GM18517 (cell line): ENCODE data around the gene SLCO4C1.

Experiments
- ATAC-seq: cut with Tn5 transposase; IDR thresholded peaks from one replicate; pipeline ENCODE4 v1.9.1; 2021; ENCODE audit warnings: mild to moderate bottlenecking, moderate library complexity; ENCODE audit not compliant: unreplicated experiment

The SLCO4C1 gene

DNA sequence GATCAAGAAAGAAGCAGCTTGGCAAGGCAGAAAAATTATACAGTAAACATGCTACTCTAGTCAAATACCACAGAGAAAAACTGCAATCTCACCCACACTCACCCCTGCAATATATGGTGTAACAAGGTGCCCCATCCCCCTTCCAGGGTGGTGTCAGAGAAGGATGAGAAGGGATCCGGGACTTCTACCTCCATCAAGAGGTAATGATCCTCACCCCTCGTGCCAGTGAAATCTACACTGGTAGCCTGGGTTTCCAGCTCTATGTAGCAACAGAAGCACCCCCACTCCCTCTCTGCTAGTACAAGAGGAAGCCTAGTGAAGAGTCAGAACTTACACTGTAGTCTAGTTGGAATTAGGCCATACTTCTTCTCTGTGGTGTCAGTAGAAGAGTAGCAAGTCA is 18.9 kb downstream of the SLCO4C1 start:
- ATAC-seq, result no peak

- no peak for ATAC-seq
These were observed 24.3 kb downstream of the SLCO4C1 start for GRCh38 chr5:102271759-102272158.

- no peak for ATAC-seq
These were observed 26.0 kb downstream of the SLCO4C1 start for GRCh38 chr5:102270036-102270435.

DNA sequence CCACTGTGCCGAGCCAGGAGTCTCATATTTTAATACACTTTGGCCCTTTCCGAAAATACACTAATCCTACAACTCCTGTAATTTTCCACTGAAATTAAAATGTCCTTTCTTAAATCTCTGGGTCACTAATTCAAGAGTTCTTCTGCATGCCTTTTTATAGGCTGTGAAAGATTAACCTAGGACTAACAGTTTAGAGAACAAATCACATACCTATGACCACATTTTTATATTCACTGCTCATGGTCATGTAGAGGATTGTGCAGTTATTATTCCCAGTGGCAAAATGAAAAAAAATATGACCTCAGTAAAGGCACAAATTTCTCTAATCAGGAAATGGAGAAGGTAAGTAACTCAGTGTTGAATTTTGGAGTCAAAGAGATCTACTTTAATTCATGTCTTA is 33.4 kb downstream of the SLCO4C1 start:
- ATAC-seq, result no peak

GRCh38 chr5:102249381-102249780 is 46.7 kb downstream of the SLCO4C1 start:
- no peak for ATAC-seq

GRCh38 chr5:102243213-102243612 is 52.9 kb downstream of the SLCO4C1 start:
- no peak for ATAC-seq

- ATAC-seq, result no peak
These were observed 54.2 kb downstream of the SLCO4C1 start for GRCh38 chr5:102241809-102242421.

- ATAC-seq, result peak; percentile 98
These were observed 64.1 kb downstream of the SLCO4C1 start for GRCh38 chr5:102231693-102232619.

GRCh38 chr5:102229685-102230084 is 66.4 kb downstream of the SLCO4C1 start:
- ATAC-seq, result no peak

GRCh38 chr5:102226321-102226720 is 69.8 kb downstream of the SLCO4C1 start:
- ATAC-seq, result no peak

GRCh38 chr5:102223542-102224477 is 72.3 kb downstream of the SLCO4C1 start:
- peak; percentile 74 for ATAC-seq

DNA sequence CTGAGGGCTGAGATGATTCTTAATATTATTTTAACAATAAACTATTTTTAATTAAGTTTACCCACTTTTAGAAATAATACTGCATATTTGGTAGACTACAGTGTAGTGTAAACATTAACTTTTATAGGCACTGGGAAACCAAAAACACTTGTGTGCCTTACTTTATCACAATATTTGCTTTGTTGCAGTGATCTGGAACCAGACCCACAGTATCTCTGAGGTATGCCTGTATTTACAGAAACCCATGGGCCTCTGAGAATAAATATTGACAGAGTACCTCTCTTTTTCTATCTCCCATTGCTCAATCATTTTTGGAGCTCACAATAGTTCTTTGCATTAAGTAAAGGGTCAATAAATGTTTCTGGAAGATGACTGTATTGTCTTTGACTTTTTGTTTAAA is 73.3 kb downstream of the SLCO4C1 start:
- no peak for ATAC-seq

GRCh38 chr5:102221949-102222348 is 74.1 kb downstream of the SLCO4C1 start:
- no peak for ATAC-seq

DNA sequence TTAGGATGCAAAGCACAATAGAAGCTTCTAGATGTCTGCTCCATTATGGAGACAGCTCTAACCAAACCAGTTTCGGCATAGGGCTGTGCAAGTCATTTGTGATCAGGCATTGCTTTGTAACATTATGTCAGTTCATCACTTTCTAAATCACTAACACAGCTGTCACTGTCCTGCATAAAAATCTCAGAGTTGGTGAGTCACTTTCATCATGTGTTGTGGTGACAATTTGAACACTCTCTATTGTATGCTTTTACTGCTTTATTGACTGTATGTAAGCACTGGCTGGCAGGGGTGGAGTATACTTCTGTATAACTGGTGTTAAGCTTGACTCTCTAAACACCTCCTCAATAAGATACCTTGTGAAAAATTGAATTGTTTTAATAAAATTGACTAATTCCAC is 77.9 kb downstream of the SLCO4C1 start:
- ATAC-seq, result no peak

- ATAC-seq, result no peak
These were observed 79.4 kb downstream of the SLCO4C1 start for GRCh38 chr5:102216678-102217077.

DNA sequence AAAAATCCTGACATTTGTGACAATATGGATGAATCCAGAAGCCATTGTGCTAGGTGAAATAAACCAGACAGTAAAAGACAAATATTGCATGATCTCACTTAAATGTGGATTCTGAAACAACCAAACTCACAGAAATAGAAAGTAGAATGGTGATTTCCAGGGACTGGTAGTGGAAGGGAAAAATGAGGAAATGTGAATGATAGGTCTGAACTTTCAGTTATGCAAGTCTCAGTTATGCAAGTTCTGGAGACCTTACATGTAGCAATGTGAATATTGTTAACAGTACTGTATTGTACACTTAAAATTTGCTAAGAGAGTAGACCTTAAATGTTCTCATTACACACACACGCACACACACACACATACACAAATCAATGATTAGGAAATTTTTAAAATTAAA is 84.9 kb downstream of the SLCO4C1 start:
- no peak for ATAC-seq

DNA sequence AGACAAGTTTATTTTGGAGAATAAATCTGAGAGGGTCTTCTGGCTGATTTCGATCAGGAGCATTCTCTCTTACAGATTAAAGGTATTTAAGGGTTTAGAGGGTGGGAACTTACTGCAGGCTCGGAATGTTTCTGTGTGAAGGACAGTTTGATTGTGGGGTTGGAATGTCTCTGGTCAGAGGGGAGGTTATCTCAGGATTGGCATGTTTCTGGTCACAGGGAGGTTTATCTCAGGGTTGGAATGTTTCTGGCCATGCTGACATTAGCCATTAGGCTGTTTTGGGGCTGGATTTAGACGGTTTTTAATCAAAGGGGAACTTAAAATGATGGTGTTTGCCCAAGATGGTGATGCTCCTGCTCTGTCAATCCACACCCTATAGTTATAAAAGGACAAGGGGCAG is 95.2 kb downstream of the SLCO4C1 start:
- ATAC-seq, result no peak

DNA sequence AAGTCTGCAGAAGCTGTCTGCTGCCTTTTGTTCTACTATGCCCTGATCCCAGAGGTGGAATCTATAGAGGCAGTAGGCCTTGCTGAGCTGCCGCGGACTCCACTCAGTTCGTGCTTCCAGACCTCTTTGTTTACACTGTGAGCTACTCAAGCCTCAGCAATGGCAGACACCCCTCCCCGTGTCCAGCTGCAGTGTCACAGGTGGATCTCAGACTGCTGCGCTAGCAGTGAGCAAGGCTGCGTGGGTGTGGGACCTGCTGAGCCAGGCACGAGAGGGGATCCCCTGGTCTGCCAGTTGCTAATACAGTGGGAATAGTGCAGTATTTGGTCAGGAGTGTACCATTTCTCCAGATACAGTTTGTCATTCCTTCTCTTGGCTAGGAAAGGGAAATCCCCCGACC is 99.6 kb downstream of the SLCO4C1 start:
- no peak for ATAC-seq
